HG02588 (cell line): Measurements from ENCODE around the gene FN1.

Experiments used
- ATAC-seq: cut with Tn5 transposase; IDR thresholded peaks from one replicate; pipeline ENCODE4 v1.9.1; 2021; ENCODE audit warnings: mild to moderate bottlenecking, moderate library complexity; ENCODE audit not compliant: unreplicated experiment

FN1 gene

GRCh38 chr2:215390550-215390913 is 45.3 kb downstream of the FN1 start:
- no peak for ATAC-seq

DNA sequence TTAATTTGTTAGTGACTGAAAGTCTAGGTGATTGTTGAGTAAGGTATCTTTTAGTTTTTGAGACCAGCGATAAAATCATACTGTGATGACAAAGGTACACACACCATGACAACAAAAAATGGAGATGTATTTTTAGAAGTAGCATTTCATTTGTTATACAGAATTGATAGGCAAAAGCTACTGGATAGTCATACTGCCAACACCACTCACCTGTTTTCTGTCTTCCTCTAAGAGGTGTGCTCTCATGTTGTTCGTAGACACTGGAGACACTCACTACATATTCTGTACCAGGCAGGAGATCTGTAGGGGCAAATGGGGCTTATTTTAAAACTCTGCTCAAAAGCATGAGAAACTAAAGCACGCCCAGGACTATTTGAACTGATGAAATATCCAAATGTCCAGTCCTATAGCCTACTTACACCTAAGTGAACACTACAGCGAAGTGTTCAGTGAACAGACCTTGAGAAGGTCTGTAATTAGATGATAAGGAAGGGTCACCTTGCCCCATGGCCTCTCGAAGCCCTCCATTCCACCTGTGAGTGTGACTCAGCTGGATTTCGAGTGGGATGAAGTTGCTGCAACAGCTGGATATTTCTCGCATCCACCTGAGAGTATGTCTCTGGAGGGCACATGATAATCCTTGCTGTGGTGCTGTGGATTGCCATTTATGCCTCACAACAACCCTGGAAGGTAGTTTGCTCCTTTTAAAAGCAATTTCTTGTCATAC is 47.7 kb downstream of the FN1 start:
- ATAC-seq: no peak

- ATAC-seq: no peak
These were observed 49.3 kb downstream of the FN1 start for GRCh38 chr2:215386566-215386965.

GRCh38 chr2:215384710-215385109 is 51.2 kb downstream of the FN1 start:
- ATAC-seq: no peak

GRCh38 chr2:215383652-215384279 is 52.1 kb downstream of the FN1 start:
- ATAC-seq: no peak

DNA sequence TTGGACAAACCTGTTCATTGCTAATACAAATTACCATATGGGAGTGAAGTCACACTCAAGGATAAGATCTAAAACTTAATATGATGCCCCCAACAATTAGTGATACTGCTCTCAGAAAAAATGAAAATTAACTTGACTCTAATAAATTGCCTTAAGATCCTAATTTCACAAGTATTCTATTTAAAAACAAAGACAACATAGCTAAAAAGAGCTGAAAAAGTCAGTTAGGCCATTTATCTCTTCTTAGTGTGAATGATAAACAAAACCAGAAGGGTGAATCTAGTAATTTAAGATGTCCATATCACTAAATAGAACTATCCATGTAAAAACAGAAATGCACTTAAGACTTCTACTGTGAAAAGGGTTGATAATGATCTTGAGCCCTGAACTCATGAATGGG is 53.4 kb downstream of the FN1 start:
- ATAC-seq: no peak

GRCh38 chr2:215382011-215382410 is 53.9 kb downstream of the FN1 start:
- no peak for ATAC-seq

DNA sequence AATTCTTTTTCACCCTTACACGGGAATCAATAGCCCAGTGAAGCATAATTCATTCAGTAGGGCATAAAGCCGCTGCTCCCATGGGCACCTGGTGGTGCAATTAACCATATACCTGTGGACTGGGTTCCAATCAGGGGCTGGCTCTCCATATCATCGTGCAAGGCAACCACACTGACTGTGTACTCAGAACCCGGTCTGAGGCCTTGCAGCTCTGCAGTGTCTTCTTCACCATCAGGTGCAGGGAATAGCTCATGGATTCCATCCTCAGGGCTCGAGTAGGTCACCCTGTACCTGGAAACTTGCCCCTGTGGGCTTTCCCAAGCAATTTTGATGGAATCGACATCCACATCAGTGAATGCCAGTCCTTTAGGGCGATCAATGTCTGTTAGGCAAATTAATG is 55.2 kb downstream of the FN1 start:
- ATAC-seq: no peak

DNA sequence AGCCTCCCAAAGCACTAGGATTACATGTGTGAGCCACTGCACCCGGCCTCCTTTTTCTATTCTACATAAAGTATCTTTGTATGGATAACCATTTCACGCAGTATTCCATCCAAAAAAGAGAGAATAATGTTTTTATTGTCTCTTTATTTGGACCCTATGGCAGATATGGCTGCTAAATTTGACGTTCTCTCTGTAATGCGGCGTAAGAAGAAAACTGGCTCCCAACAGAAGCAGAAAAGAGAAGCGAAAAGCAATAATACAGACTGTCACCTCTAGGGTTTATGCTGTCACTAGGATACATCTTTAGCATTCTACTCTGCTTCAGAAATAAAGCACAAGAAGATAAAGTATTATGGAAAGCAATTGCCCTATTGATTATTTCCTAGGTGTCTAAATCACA is 55.9 kb downstream of the FN1 start:
- no peak for ATAC-seq

DNA sequence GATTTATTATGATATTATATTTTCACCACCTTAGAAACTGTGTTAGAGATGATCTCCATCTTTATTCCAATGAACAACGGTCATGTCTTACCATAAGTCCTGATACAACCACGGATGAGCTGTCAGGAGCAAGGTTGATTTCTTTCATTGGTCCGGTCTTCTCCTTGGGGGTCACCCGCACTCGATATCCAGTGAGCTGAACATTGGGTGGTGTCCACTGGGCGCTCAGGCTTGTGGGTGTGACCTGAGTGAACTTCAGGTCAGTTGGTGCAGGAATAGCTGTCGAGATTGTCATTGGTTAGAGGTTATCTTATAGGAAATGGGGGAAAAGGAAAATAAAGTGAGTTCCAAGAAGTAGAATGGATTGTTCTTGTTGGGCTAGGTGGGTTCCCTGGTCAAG is 56.8 kb downstream of the FN1 start:
- no peak for ATAC-seq

GRCh38 chr2:215378045-215378444 is 57.8 kb downstream of the FN1 start:
- no peak for ATAC-seq

GRCh38 chr2:215377283-215377682 is 58.6 kb downstream of the FN1 start:
- no peak for ATAC-seq

DNA sequence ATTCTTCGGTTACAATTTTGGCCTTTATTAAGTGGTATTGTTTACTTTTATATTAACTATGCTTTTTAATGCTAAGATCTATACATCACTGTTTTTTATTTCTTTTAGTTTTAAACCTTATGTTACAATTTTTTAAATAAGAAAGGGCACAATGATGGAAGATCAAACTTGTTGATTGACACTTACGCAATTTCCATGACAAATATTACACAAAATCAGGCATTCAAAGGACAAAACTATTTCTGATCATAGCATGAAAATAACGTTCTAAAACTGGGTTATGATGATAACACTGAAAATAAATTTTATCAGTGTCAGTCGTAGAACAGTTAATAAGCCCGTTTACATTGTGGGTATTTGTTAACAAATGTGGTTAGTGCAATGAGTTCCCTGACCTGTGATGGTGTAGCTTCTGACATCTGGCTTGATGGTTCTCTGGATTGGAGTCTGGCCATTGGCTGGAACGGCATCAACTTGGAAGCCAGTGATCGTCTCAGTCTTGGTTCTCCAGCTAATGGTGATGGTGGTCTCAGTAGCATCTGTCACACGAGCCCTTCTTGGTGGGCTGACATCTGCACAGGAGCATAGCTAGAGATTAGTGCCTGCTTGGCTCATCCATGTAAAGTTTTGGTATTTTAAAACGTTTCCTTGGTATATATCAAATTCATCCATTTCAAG is 59.6 kb downstream of the FN1 start:
- ATAC-seq: no peak

DNA sequence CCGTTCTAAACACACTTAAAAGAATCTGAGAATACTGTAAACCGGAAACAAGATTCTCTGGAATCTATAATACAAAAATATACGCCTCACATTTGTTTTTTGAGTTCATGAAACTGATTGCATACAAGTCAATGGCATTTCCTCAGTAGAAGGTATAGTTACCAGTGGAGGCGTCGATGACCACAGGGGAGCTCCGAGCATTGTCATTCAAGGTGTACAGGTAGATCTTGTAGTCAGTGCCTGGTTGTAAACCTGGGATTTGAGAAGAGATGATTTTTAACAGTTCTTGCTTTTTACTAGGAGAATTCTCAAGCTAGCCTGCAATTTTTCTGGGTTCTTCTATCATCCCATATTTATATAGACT is 60.4 kb downstream of the FN1 start:
- no peak for ATAC-seq

DNA sequence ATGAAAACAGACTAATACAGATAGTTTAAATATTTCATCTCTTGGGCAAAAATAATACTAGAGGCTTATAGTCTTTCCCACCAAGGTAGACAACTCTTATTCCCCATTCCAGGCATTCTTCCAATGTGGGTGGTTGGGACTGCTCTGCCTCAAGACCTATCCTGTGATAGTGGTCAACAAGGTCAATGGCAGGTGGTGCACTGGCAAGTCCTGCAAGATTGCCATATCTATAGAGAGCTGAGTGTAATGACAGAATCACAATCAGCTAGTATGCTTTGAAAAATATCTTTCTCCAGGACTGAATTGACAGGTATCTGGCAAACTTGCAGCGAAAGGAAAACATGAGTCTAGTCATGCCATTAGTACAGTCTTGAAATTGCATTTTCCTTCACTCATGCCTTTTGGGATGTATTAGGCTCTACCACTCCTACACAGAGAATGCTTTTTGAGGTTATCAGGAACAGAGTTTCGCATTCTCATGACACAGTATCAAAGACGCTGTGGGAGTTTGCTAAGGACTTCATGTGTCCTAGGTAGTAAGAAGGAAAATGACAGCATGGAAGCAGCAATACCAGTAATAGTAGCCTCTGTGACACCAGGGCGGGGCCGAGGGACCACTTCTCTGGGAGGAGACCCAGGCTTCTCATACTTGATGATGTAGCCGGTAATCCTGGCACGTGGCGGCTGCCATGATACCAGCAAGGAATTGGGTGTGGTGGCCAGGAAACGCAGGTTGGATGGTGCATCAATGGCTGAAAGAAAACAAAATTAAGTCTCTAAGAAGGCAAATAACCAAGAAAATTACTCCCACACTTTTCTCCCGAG is 61.0 kb downstream of the FN1 start:
- no peak for ATAC-seq

GRCh38 chr2:215374002-215374401 is 61.9 kb downstream of the FN1 start:
- ATAC-seq: no peak

- ATAC-seq: no peak
These were observed 62.8 kb downstream of the FN1 start for GRCh38 chr2:215372968-215373649.

DNA sequence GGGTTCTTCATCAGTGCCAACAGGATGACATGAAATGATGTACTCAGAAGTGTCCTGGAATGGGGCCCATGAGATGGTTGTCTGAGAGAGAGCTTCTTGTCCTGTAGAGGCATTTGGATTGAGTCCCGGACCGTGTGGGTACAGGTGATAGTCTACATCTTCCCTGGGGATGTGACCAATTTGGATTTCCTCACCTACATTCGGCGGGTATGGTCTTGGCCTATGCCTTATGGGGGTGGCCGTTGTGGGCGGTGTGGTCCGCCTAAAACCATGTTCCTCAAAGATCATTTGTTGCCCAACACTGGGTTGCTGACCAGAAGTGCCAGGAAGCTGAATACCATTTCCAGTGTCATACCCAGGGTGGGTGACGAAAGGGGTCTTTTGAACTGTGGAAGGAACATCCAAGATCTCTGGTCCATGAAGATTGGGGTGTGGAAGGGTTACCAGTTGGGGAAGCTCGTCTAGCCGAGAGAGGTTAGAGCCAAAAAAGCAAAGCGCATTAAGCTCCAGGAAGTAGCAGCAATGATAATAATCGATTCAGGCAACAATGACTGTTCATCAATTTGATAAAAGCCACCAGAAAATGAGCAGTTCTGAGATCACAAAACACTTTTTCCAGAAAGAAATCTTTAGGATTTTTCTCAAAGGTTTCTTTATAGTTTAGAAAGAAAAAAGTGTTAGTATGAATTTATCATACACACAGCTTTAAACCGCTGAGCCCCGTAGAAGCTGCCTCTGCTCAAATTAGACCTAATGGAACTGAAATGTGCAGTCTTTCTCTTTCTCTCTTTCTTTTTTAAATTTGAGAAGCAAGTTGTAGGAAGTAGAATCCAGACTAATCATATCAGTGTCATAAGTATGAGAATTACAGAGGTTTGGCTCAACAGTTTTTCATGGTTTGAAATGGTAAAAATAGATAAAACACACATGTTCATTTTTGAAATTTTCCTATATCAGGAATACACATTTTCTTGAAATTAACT is 63.7 kb downstream of the FN1 start:
- no peak for ATAC-seq

DNA sequence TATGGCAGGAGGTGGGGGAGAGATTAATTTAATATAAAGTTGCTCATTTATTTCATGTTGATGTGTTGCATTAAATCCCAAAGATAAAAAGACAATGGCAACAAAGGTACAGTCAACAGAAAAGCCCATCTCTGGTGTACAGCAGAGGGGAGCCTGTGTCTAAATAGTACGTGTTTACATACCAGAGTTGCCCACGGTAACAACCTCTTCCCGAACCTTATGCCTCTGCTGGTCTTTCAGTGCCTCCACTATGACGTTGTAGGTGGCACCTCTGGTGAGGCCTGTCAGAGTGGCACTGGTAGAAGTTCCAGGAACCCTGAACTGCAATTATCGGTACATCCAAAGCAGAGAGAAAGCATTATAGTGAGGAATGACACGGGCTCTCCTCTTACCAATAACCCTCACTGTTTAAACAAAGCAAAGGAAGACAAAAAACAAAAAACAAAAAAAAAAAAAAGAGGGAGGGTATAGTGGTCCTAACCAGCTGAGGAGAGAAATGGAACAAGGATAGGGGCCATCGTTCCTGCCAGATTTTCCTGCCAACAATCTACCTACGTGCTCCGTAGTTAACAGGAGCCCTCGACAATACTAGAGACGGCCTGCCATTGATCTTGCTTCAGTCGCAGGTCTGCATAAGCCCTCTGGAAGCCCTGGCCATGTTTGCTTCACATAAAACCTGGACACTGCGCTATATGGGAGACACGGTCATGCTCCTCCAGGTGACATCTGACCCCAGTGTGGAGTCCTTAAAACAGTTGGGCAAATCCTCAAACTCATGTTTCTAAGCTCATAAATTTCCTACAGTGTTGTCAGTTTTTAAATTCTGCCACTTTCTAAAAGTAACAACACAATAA is 65.5 kb downstream of the FN1 start:
- ATAC-seq: no peak
